ENCODE results near the gene RBL2.
"Not testable (repeated sequence)": the region's sequence is repeated elsewhere in the genome, so short reads cannot be mapped to it uniquely, and the experiment has no call there.

Gene RBL2

DNA sequence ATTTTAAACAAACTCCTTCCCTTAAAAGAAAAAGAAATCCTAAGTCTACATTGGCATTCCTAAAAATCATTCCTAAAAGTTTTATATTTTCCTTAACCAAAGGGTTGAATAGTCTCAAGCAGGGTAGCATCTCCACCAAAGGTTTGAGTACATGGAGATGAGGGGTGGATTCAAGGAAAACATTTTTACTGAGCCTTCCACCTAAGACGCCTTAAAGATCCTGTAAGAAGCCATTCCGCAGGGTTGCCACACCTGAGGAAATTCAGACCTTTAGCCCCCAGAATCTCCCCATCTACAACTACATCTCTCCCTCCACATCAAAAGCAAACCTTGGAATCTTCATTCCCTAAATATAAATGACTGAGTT is 76.4 kb downstream of the RBL2 start:
- TF ChIP-seq, protein P1, sequence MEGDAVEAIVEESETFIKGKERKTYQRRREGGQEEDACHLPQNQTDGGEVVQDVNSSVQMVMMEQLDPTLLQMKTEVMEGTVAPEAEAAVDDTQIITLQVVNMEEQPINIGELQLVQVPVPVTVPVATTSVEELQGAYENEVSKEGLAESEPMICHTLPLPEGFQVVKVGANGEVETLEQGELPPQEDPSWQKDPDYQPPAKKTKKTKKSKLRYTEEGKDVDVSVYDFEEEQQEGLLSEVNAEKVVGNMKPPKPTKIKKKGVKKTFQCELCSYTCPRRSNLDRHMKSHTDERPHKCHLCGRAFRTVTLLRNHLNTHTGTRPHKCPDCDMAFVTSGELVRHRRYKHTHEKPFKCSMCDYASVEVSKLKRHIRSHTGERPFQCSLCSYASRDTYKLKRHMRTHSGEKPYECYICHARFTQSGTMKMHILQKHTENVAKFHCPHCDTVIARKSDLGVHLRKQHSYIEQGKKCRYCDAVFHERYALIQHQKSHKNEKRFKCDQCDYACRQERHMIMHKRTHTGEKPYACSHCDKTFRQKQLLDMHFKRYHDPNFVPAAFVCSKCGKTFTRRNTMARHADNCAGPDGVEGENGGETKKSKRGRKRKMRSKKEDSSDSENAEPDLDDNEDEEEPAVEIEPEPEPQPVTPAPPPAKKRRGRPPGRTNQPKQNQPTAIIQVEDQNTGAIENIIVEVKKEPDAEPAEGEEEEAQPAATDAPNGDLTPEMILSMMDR (IDR thresholded peaks at IDR 0.05; ENCODE audit: low read depth, low read length, missing control alignments) = no peak
- no peak for DNase-seq (ENCODE audit: low read depth)
- H3K4me3 ChIP-seq (ENCODE audit: low read depth, low read length) = no peak overlapping the region

- TF ChIP-seq, protein P1 (IDR thresholded peaks at IDR 0.05; ENCODE audit: low read depth, low read length, missing control alignments) = no peak
- no peak overlapping the region for H3K4me3 ChIP-seq (ENCODE audit: low read depth, low read length)
- no peak for DNase-seq (ENCODE audit: low read depth)
Measured at GRCh38 chr16:53511084-53511402, 76.8 kb downstream of the RBL2 start.

GRCh38 chr16:53511403-53512280 is 77.4 kb downstream of the RBL2 start:
- TF ChIP-seq, protein P1 (IDR thresholded peaks at IDR 0.05; ENCODE audit: low read depth, low read length, missing control alignments) = no peak
- H3K4me3 ChIP-seq (ENCODE audit: low read depth, low read length) = no peak overlapping the region
- no peak for DNase-seq (ENCODE audit: low read depth)

DNA sequence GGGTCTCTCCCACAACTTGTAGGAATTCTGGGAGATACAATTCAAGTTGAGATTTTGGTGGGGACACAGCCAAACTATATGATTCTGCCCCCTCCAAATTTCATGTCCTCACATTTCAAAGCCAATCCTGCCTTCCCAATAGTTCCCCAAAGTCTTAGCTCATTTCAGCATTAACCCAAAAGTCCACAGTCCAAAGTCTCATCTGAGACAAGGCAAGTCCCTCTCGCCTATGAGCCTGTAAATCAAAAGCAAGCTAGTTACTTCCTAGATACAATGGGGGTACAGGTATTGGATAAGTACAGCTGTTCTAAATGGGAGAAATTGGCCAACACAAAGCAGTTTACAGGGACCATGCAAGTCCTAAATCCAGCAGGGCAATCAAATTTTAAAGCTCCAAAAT is 78.5 kb downstream of the RBL2 start:
- DNase-seq (ENCODE audit: low read depth); H3K4me3 ChIP-seq (ENCODE audit: low read depth, low read length): not testable (repeated sequence)

GRCh38 chr16:53515259-53515658 is 81.0 kb downstream of the RBL2 start:
- TF ChIP-seq, protein P1 (IDR thresholded peaks at IDR 0.05; ENCODE audit: low read depth, low read length, missing control alignments) = no peak
- no peak overlapping the region for H3K4me3 ChIP-seq (ENCODE audit: low read depth, low read length)
- DNase-seq (ENCODE audit: low read depth) = no peak

DNA sequence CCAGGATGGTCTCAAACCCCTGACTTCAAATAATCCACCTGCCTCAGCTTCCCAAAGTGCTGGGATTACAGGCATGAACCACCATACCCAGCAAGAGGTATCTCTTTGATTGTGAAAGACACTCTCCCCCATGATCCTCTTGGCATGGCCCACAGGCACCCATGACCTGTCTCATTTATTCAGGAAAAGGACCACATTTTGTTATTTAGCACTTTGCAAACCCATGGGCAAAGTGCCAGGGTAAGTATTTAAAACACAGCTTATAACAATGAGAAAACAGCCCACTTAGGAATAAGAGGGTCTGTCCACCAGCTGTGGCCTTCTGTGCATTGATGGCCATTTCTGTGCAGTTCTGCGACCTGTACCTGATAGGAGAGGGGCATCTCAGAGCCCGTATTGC is 81.5 kb downstream of the RBL2 start:
- no peak overlapping the region for H3K4me3 ChIP-seq (ENCODE audit: low read depth, low read length)
- TF ChIP-seq, protein P1 (IDR thresholded peaks at IDR 0.05; ENCODE audit: low read depth, low read length, missing control alignments) = no peak
- DNase-seq (ENCODE audit: low read depth) = no peak

GRCh38 chr16:53517851-53518250 is 83.6 kb downstream of the RBL2 start:
- TF ChIP-seq, protein P1 (IDR thresholded peaks at IDR 0.05; ENCODE audit: low read depth, low read length, missing control alignments) = no peak
- no peak overlapping the region for H3K4me3 ChIP-seq (ENCODE audit: low read depth, low read length)
- DNase-seq (ENCODE audit: low read depth) = no peak

Measured in GM12864 (cell line).